Testis (tissue), 3 donors: ENCODE results near the gene STAU1. TPM values are rescaled to one million over a fixed set of nuclear protein-coding genes. Genes with fewer than 3 reads are reported as not detected.
A peak's percentile ranks its signal among the peaks of the same experiment; 100 is the strongest.

Experiments
- DNase-seq: peaks from one replicate; pipeline ENCODE4 v3.0.0-alpha.2; 2019
- H3K27ac ChIP-seq, 2 donors: fragments of 200-600 bp; sonication (generic); one replicate each; pipeline ENCODE4 v1.5.1; 2019
- H3K27me3 ChIP-seq: fragments of 200-600 bp; sonication (generic); one replicate; pipeline ENCODE4 v1.5.1; 2019
- H3K36me3 ChIP-seq: fragments of 200-600 bp; sonication (generic); one replicate; pipeline ENCODE4 v1.5.1; 2017; ENCODE audit warnings: low read depth; ENCODE audit errors: missing control alignments
- H3K4me1 ChIP-seq: fragments of 200-600 bp; sonication (generic); one replicate; pipeline ENCODE4 v1.5.1; 2019
- H3K4me3 ChIP-seq, 2 donors: fragments of 200-600 bp; sonication (generic); one replicate each; pipeline ENCODE4 v1.5.1; 2017 to 2019
- H3K9me3 ChIP-seq: fragments of 200-600 bp; sonication (generic); one replicate; pipeline ENCODE4 v1.5.1; 2017
- POLR2A ChIP-seq: fragments of 450-650 bp; IDR thresholded peaks from one replicate; pipeline ENCODE4 v1.6.1; 2017; ENCODE audit warnings: antibody characterized with exemption, mild to moderate bottlenecking, moderate library complexity
- WGBS, 2 donors: methylation state at CpG; one replicate each; pipeline ENCODE4 v1.1.5; 2018; 5-methylcytosine and 5-hydroxymethylcytosine counted together
- intact Hi-C: fragments of 100-400 bp; cut with DNase I; formaldehyde crosslinking; loops from one replicate; pipeline ENCODE4 v1.15.1; 2023; ENCODE audit warnings: low total_unique reads
- polyA plus RNA-seq: library from polyadenylated mRNA; stranded (reverse); fragments of 350-450 nt; fragmentation: Illumina TruSeq; extraction: RNeasy Lipid Tissue Mini Kit (QIAGEN cat#74804); gene quantifications from one replicate; pipeline ENCODE4 v1.2.3, GENCODE V29; 2014; ENCODE audit warnings: low read depth, low replicate concordance; ENCODE audit not compliant: insufficient read depth
- total RNA-seq, 2 donors: library from RNA; depleted of rRNA; stranded (reverse); fragments of >200 nt; gene quantifications; one replicate each; pipeline ENCODE4 v1.2.3, GENCODE V29; 2016
- TF ChIP-seq, protein P1 (sequence below), 3 experiments: fragments of 450-650 bp in 2 of 3; fragments of 200-600 bp in 1 of 3; sonication (generic) in 1 of 3; IDR thresholded peaks; one replicate each; pipeline ENCODE4 v1.5.1; 2016 to 2019; ENCODE audit warnings: antibody characterized with exemption in 3 of 3, mild to moderate bottlenecking in 2 of 3, moderate library complexity in 1 of 3

The STAU1 gene
- total and polyA plus RNA-seq, 3 donors from 2014 or later, result 77.3 to 95.4 (median 85.0) TPM

DNA sequence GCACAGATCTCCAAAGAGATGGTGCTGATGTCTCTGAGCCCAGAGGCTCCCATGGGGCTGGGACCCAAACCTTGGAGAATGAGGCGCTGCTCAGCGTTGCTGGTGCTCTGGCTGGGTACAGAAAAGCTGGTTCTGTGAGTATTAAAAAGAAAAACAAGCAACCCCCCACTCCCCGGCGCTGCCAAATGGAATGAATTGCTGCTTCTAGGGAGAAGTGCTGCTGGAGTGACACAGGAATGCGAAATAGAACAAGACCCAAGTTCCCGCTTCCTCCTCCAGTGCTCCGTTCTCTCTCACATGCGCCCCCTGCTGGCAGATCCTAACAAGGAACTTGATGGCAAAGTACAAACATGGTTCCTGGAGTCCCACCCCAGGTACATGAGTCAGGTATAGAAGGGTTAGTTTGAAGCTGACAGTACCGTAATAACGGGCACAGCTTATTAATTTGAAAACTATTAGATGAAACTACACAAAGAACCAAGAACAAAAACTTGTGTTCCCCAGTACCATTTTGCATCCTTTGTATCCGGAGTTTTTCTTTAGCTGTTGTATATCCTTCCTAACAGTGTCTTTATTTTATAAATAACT, 29.0 kb upstream of the STAU1 start:
- intact Hi-C loops, result loop anchor here (10.0 kb wide), 1 partner anchor 82 kb away; no protein-coding TSS in a partner anchor
- no peaks in the 10 kb centered on the region for H3K27me3 ChIP-seq
- H3K27ac ChIP-seq, result no peak overlapping the region
- 12 to 14% methylated on average over 11 of the region's 11 CpGs for WGBS, 2 donors
- no peak overlapping the region for H3K4me3 ChIP-seq
- DNase-seq, result peak; percentile 97
- H3K4me1 ChIP-seq, result peaks cover 9% of the 10 kb centered on the region
- no peak for TF ChIP-seq POLR2A
- TF ChIP-seq, protein P1, sequence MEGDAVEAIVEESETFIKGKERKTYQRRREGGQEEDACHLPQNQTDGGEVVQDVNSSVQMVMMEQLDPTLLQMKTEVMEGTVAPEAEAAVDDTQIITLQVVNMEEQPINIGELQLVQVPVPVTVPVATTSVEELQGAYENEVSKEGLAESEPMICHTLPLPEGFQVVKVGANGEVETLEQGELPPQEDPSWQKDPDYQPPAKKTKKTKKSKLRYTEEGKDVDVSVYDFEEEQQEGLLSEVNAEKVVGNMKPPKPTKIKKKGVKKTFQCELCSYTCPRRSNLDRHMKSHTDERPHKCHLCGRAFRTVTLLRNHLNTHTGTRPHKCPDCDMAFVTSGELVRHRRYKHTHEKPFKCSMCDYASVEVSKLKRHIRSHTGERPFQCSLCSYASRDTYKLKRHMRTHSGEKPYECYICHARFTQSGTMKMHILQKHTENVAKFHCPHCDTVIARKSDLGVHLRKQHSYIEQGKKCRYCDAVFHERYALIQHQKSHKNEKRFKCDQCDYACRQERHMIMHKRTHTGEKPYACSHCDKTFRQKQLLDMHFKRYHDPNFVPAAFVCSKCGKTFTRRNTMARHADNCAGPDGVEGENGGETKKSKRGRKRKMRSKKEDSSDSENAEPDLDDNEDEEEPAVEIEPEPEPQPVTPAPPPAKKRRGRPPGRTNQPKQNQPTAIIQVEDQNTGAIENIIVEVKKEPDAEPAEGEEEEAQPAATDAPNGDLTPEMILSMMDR (IDR thresholded peaks at IDR 0.05), result peak; percentile 88 to 96 (median 92)
- no peaks in the 10 kb centered on the region for H3K9me3 ChIP-seq
- no peaks in the 10 kb centered on the region for H3K36me3 ChIP-seq

DNA sequence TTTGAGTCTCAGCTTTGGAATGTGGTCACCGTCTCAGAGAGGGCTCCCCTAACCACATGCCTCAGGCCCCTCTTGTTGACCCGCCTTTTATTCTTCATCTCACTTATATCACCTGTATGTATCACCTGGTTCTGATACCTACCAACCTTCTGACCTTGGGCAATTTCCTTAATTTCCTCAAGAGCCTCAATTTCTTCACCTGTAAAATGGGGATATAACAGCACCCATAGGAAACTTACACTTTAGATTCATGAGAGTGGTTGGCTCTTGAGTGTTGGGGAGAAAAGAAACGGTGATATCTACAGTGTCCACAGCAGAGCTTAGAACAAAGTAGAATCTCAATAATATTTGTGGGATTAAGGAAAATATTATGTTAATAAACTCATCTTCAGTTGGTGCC, 27.1 kb upstream of the STAU1 start:
- no peak for DNase-seq
- H3K9me3 ChIP-seq, result no peaks in the 10 kb centered on the region
- H3K27me3 ChIP-seq, result no peaks in the 10 kb centered on the region
- no peak overlapping the region for H3K4me3 ChIP-seq
- H3K27ac ChIP-seq, result no peak overlapping the region
- peaks cover 7% of the 10 kb centered on the region for H3K4me1 ChIP-seq
- no peak for TF ChIP-seq POLR2A
- TF ChIP-seq, protein P1 (IDR thresholded peaks at IDR 0.05), result no peak
- H3K36me3 ChIP-seq, result no peaks in the 10 kb centered on the region
- 87 to 95% methylated on average over 3 of the region's 3 CpGs for WGBS, 2 donors
- intact Hi-C loops, result loop anchor here (10.0 kb wide), 1 partner anchor 80 kb away; no protein-coding TSS in a partner anchor

DNA sequence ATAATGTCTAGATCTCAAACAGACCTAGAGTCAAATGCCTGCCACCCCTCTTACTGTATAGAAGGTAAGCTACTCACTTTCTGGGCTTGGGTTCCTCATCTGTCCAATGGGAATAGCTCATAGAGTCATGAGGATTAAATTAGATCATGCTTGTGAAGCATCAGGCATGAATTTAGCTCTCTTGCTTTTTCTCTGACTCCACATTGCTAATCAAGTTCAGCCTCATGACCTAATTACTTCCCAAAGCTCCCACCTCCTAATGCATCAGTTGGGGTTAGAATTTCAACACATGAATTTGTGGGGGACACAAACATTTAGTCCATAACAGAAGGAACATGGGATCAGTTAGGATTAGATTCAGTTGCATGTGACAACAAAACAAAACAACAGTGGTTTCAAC, 26.4 kb upstream of the STAU1 start:
- Histone ChIP-seq H3K4me3 (no peak overlapping the region), H3K9me3 (no peaks in the 10 kb centered on the region), H3K36me3 (no peaks in the 10 kb centered on the region), H3K27me3 (no peaks in the 10 kb centered on the region), H3K27ac (no peak overlapping the region), H3K4me1 (peaks cover 3% of the 10 kb centered on the region)
- no peak for DNase-seq
- intact Hi-C loops, result loop anchor here (10.0 kb wide), 1 partner anchor 80 kb away; no protein-coding TSS in a partner anchor
- TF ChIP-seq POLR2A, result no peak
- TF ChIP-seq, protein P1 (IDR thresholded peaks at IDR 0.05), result no peak

DNA sequence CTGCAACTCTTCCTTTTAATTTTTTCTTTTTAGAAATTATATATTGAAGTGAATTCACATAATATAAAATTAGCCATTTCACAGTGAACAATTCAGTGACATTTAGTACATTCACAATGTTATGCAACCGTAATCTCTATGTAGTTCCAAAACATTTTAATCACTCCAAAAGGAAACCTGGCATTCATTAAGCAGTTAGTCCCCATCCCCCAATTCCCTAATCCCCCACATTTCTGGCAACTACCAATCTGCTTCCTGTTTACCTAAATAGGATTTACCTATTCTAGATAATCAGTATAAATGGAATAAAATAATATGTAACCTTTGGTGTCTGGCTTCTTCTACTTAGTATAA, 22.6 kb upstream of the STAU1 start:
- 83 to 85% methylated on average over 1 of the region's 1 CpG for WGBS, 2 donors
- TF ChIP-seq, protein P1 (IDR thresholded peaks at IDR 0.05), result no peak
- TF ChIP-seq POLR2A, result no peak
- no peaks in the 10 kb centered on the region for H3K4me1 ChIP-seq
- H3K36me3 ChIP-seq, result no peaks in the 10 kb centered on the region
- DNase-seq, result no peak
- no peak overlapping the region for H3K27ac ChIP-seq
- intact Hi-C loops, result loop anchor here (10.0 kb wide), 1 partner anchor 76 kb away; no protein-coding TSS in a partner anchor
- H3K9me3 ChIP-seq, result no peaks in the 10 kb centered on the region
- no peaks in the 10 kb centered on the region for H3K27me3 ChIP-seq
- H3K4me3 ChIP-seq, result no peak overlapping the region
